Cortex of kidney (tissue), 1 donor: Measurements from ENCODE around the gene G2E3.
"Not testable (repeated sequence)": the region's sequence is repeated elsewhere in the genome, so short reads cannot be mapped to it uniquely, and the experiment has no call there.

Experiments used
- DNase-seq: peaks from one replicate; lab custom pipeline; 2025; lab: John Stamatoyannopoulos, UW

The G2E3 gene

DNA sequence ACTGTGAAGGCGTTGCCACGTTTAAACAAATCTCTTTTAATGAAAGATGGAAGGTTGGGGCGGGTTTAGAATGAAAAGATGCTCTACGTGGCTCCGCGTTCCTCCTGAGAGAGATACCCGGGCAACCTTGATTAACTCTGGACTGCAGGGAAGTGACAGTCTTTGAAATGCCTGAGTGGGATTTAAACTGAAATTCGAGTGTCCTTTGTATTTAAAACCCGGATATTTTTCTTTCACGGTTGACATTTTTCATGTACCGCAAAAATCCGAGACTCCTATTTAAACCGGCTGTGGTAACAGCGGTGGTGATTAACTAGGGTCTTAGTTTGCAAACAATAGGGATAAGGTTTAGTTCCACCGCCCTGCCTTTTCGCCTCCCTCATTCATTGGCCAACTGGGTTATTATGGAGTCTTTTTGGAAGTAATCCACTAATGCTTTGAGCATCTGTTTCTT is 707 bp downstream of the G2E3 start:
- no peak for DNase-seq

DNA sequence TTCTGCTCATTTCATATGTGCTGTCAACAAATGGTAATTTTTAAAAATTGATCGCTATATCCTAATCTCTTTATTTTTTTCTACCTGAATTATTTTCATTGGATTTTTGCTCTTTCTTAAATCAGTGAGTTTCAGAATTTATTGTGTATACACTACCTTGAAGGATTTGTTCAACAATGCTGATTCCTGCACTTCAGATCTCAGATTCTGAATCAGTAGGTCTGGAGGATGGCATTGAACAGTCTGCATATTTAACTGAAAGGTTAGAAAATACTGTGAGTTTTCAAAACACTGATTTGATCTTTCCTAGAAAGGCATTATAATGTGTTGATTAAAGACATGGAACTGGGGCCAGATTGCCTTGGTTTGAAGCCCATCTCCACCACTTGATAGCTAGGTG is 1.6 kb downstream of the G2E3 start:
- DNase-seq: no peak

- DNase-seq: no peak
These were observed 5.4 kb downstream of the G2E3 start for GRCh38 chr14:30564235-30564867.

- no peak for DNase-seq
These were observed 5.9 kb downstream of the G2E3 start for GRCh38 chr14:30564868-30565248.

GRCh38 chr14:30569216-30569902 is 10.4 kb downstream of the G2E3 start:
- DNase-seq: no peak

DNA sequence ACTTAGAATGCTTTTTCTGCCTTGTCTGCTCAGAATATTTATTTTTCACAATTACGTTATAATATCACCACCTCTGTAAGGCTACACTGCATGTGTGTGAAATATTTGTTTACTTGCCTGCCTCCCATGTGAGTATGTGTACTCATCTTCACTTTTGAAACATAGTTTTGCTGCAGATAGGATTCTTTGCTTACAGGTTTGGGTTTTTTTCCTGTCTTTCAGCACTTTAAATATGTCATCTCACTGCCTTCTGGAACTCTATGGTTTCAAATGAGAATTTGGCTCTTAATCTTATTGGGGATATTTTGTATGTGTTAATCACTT is 10.9 kb downstream of the G2E3 start:
- no peak for DNase-seq

DNA sequence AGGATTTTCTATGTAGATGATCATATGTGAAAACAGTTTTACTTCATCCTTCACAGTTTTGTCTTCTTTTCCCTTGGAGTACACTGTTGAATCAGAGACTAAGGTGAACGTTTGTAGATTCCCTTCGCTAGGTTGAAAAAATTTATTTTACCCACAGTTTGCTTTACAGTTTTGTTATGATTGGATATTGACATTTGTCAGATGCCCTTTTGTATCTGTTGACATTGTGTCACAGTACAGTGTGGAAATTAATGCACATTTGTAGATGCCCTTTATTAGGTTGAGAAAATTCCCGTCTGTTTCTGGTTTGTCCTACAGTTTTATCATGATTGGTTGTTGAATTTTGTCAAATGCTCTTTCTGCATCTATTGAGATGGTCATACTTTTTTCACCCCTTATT is 13.3 kb downstream of the G2E3 start:
- DNase-seq: no peak

- no peak for DNase-seq
These were observed 13.8 kb downstream of the G2E3 start for GRCh38 chr14:30572771-30573170.

DNA sequence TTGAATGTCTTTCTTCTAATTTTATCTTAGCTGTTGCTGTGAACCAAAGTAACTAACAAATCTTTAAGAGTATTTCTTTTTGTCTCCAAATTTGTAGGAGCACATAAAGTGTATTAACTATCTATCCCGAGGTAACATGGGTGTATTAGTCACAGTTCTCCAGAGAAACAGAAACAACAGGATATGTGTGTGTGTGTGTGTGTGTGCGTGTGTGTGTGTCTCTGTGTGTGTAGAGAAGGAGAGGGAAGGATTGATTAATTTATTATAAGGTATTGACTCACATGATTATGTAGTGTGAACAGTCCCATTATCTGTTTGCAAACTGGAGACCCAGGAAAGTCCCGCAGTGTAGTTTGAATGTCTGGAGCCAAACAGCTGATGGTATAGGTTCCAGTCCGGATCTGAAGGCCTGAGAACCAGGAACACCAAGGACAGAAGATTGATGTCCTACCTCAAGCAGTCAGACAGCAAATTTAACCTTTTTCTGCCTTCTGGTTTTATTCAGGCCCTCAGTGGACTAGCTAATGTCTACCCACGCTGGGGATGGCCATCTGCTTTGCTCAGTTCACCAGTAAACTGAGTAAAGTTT is 14.4 kb downstream of the G2E3 start:
- DNase-seq: no peak

- no peak for DNase-seq
These were observed 15.0 kb downstream of the G2E3 start for GRCh38 chr14:30573966-30574365.

DNA sequence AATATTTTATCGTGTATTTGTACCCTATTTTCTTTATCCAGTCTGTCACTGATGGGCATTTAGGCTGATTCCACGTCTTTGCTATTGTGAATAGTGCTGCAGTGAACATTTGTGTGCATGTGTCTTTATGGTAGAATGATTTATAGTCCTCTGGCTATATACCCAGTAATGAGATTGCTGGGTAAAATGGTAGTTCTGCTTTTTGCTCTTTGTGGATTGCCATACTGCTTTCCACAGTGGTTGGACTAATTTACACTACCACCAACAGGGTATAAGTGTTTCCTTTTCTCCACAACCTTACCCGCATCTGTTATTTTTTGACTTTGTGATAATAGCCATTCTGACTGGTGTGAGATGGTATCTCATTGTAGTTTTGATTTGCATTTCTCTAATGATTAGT is 15.8 kb downstream of the G2E3 start:
- DNase-seq: not testable (repeated sequence)

- DNase-seq: not testable (repeated sequence)
These were observed 17.4 kb downstream of the G2E3 start for GRCh38 chr14:30576333-30576732.

DNA sequence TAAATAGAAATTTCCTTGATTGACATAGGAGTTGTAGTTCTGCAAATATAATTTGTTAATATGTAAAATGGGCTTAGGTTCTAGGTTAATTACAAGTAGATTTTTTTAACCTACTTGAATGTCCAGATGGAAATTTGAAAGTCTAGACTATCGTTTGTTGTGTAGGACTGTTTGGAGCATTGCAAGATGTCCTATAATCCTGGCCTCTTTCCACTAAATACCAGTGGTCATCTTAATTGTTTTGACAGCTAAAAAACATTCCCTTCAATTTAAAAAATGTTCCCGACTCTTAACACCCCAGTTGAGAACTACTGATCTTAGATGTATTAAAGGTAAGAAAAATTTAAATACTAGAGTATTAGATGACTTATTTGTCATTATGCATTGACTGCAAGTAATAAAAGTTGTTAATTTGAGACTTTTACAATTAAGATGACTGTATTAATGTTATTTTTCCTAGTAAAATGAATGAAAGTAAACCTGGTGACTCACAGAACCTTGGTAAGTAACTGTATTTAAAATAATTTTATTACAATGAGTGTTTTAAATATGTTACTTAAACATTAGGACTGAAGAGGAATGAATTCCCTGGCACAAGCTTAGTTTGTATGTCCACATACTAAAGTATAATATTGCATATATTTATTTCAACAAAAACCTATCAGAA is 21.8 kb downstream of the G2E3 start:
- no peak for DNase-seq

DNA sequence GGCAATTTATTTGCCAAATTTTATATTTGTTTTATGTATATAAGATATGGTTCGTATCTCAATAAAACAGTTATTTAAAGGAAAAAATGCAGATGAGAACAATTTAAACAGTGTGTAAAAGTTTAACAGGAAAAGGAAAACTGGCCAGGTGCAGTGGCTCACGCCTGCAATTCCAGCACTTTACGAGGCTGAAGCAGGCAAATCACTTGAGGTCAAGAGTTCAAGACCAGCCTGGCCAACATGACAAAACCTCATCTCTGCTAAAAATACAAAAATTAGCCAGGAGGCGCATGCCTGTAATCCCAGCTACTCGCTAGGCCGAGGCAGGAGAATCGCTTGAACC is 22.3 kb downstream of the G2E3 start:
- no peak for DNase-seq

DNA sequence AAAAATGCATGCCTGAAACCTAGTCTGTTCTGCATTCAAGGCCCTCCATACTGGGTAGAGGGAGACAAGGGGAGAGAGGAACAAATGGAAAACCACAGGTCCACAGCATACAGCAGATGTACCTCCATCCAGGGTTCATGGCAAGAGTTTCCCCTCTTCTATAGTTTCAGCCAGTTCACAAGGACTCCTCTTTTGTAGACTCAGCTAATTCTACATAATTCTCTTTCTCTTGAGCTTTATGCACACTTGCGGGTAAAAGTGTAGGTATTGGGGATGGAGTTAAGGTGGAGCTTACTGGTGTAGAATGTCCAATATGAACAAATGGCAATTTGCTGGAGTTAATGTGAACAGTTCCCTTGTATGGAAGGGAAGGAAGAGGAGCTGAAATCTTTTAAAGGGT is 23.4 kb downstream of the G2E3 start:
- no peak for DNase-seq

GRCh38 chr14:30584058-30584630 is 25.2 kb downstream of the G2E3 start:
- no peak for DNase-seq

DNA sequence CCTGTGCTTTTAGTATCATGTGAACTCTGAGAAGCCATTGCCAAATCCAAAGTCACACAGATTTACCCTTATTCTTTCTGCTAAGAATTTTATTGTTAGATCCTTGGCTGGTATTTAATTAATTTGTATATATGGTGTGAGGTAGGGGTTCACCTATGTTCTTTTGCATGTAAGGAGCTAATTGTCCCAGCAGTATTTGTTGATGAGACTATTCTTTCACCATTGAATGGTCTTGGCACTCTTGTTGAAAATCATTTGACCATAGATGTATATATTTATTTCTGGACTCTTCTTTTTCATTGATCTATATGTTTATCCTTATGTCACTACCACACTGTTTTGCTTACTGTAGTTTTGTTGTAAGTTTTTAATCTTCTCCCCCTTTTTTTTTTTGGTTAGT is 26.2 kb downstream of the G2E3 start:
- DNase-seq: no peak

DNA sequence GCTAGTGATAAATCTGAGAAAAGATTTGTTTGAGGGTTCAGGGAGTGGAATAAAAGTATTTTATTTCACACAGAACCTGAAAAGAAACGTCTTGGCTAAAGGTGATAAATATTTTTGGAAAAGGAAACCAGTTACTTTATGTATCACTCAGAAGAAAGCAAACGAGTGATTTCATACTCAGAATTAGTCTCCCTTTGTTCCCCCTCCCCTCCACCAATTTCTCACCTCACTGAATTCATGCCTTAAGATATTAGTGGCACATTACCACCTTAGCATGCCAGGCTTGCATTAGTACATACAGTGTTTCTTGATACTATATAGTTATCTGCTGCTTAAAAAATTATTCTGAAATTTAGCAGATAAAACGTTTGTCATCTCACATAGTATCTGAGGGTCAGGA is 28.2 kb downstream of the G2E3 start:
- no peak for DNase-seq

DNA sequence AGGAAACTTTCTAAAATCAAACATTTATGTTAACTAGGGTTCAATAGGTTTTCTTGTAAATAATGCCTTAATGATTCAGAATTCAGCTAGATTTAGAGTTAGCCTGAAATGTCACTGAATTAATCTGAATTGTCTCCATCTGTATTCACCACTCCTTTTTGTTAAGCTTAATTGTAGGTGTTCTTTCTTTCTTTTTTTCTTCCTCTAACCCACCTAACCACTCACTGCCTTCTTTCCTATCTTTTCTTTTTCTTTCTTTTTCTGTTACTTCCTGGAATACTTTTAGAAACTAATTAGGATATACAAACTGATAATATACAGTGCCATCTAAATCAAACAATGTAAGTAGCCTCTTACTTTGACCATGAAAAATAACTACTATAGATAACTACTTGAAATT is 29.9 kb downstream of the G2E3 start:
- no peak for DNase-seq

DNA sequence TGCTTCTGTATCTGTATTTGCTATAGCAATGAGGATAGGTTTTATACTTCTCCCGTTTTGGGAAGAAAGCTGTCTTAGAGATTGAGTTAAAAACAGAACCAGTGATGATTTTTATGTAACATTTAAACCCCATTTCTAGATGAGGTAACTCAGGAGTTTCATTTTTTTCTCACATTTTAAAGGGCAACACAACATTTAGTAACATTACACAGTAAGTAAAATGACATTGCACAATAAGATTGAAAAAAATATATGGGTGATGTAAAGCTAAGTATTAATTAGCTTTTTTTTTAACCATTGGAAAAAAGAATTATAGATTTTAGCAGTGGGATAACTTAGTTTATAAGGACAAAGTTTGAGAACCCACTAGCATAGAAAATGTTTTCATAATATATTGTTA is 38.0 kb downstream of the G2E3 start:
- no peak for DNase-seq

DNA sequence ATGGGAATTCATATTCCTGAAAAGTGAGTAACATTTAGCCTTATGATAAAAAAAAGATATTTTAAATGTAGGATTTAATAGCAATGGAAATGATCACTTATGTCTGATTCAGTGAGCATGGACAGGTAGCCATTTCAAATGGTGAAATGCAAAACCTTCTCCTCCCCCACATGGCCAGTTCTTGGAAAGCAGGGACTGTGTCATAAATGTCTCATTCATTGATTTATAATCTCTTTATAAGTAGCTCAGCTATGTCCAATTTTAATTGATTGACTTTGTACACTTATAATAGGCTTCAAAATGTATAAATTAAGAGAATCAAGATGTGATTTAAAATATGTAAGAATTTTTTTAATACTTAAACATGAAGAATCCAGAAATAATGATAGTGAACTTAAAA is 38.5 kb downstream of the G2E3 start:
- no peak for DNase-seq

DNA sequence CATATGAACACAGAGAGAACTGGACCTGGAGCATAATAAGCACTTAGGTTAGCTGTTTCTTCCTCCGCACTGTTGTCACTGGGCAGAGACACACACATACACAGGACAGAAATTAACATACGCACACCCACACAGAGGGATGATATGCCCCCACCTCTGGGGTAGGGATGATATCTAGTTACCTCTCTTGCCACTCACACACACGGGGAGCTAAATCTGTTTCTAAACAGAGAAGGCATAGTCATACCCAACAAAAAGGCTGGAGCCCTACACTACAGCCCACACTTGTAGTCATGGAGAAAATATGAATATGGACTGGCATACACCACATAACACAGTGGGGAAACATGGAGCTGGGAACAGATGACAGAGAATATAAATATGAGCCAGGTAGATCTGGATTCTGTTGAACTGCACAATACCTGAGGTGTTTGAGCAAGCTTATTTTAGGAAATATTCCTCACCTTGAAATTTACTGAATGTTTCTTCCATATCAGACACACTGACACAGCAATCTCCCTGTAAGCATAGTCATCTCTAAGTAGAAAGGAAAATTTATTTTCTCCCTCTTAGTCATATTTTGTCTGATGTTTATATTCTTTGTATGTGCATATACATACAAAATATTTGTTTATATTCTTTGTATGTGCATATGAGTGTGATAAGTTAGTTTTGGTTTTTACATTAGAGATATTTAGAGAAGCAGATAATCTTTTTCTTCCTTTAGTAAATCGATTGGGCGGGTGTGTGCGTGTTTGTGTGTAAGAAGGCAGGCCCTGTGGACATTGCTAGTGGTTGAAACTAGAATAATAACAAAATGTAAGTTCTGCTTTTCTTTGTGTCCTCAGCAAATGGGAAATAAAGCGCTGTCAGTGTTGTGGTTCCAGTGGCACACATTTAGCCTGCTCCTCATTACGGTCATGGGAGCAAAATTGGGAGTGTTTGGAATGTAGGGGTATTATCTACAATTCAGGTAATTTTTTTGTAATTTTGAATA is 42.3 kb downstream of the G2E3 start:
- DNase-seq: no peak
